NCI-H526 (cell line): Measurements from ENCODE around the gene APOBEC3G.

Source experiments
- DNase-seq, 2 experiments: peaks; one replicate each; lab custom pipeline; 2025; lab: John Stamatoyannopoulos, UW

The APOBEC3G gene

DNA sequence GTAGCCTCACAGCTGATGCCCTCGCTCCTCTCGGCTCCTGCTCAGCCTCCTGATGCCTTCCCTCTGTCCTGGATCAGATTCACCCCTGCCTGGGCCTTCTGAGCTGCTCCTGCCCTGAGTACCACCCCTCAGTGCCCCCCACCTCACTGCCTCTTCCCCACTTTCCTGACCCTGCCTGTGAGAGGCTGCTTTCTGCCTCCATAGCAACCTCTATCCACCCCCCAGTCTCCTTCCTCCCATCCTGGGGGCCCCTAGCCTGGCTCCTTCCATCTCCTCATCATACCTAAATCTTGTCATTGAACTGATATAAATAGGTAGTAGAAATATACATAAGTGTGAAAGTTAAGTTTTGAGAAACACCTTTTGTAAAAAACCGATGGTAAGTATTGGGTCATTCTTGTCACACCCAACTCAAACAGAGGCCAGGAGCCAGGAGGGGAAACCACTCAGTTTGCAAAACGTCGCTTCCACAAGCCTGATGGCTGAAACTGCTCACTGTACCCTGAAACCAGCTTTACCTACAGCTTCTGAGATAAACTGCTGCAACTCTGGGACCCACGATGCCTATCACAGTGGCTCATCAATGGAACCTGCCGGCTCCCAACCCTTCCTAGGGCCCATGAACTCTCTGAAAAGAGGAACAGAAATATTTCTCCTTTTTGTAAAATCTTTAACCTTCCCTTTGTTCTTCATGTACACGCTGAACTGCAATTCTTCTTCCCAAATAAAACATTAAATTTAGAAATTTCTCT is 15.2 kb downstream of the APOBEC3G start:
- DNase-seq = no peak

GRCh38 chr22:39094717-39095389 is 17.8 kb downstream of the APOBEC3G start:
- no peak for DNase-seq

DNA sequence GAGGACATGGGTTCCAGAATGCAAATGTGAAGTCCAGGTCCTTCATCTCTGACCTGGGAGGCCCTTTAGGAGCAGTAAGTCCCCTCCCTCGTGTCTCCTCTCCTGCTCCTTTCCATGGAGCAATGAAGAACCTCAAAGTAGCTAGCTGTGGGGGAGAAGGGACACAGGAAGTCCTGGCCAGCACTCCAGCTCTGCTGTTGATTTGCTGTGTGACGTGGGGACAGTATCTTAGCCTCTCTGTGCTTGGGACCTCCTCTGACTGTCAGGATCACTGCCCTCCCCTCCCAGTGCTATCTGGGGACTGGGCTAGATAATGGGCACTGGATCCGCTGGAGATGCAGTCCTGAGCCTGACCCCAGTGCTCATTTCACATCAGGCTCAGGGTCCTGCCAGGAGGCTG is 18.9 kb downstream of the APOBEC3G start:
- no peak for DNase-seq

DNA sequence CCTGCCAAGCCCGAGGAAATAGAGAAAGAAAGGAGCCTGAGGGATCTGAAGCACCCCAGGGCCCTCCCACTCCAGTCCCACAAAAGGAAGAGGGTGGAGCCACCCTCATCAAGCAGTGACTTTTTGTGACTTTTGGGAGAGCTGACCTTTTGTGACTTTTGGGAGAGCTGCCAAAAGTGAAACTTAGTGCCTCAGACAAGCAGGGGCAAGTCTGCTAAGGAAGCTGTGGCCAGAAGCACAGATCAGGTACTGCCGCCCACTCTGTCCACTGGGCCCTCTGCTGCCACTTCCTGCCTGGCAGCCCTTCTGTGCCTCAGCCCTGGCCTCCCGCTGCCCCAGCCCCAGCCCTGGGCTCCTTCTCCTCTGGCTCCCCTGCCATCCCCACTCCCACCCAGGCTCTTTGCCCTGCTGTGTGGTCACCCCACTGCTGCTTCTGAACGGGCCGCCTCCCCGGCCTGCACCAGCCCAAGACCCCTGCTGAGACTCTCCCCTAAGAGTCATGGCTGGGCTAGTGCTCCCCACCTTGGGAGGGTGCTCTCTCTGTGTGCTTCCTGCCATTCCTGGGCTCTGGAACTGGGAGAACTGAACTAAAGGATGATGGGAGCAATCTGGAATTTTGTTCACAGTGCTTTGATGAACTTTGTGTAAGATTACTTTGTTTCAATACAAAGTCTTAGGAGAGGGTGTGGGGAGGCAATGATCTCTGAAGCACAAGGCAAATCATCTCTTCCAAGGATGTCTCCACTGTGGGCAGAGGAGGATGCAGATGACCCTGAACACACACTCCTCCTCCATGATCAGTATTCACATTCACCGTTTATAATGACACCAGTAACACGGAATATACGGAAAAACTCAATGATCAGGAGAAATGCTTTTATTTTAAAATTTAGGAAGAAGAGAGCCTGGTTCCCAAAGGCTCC is 20.3 kb downstream of the APOBEC3G start, which contains the start of gene APOBEC3H:
APOBEC3H (plus strand) TSS at position 147 of the 923 bp plus-strand sequence. CDS start 3,035 bp downstream, outside the sequence.
- DNase-seq = no peak

DNA sequence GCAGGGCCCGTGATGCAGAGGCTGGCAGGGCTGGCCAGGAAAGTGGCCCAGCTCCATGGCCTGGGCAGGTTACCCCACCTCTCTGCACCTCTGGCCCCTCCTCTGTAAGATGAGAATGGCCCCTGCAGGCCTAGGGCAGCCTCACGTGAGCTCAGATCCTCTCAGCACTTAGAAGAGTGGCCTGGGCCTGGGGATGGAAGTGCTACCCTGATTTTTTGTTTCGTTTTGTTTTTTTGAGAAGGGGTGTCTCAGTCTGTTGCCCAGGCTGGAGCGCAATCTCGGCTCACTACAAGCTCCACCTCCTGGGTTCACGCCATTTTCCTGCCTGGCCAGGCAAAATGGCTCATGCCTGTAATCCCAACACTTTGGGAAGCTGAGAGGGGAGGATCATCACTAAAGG is 21.0 kb downstream of the APOBEC3G start:
- DNase-seq = no peak

GRCh38 chr22:39098576-39098975 is 21.5 kb downstream of the APOBEC3G start:
- no peak for DNase-seq

- no peak for DNase-seq
Observed at GRCh38 chr22:39101226-39101625, 24.2 kb downstream of the APOBEC3G start.

DNA sequence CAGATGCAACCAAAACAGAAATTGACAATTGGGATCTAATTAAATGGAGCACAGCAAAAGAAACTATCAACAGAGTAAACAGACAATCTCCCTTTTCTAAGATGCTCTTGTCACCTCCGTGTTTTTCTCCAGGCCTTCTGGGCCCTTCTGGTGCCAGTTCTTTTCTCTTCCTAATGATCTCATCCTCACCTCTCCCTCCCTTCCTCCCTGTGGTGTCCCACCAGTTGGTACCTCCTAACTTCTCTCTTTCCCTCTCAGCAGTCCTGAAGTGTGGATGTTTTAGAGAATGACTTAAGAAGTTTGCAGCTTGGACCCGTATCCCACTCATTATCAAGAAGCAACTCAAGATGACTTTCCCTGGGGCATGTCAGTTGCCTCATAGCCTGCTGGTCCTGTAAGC is 26.4 kb downstream of the APOBEC3G start:
- no peak for DNase-seq

- DNase-seq = no peak
Observed at GRCh38 chr22:39106326-39106725, 29.3 kb downstream of the APOBEC3G start.

DNA sequence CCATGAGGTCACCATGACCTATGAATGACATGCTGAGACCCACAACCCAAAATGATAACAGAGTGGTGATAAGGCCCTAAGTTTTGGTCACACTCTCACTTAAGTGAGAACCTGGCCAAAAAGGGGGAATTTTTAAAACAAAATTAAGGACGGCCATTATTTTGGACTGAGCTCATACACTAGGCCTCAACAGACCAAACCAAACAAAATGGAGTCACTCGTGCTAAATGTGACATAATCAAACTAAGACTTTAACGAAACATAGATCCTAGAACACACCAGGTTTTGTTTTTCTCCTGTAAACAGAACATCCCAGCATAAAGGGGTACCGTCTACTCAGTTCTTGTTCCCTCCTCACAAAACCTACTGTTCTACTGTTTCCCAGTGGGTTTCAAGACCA is 31.4 kb downstream of the APOBEC3G start:
- DNase-seq = no peak

GRCh38 chr22:39109361-39109760 is 32.3 kb downstream of the APOBEC3G start:
- no peak for DNase-seq

GRCh38 chr22:39110631-39111561 is 33.8 kb downstream of the APOBEC3G start:
- DNase-seq = no peak

DNA sequence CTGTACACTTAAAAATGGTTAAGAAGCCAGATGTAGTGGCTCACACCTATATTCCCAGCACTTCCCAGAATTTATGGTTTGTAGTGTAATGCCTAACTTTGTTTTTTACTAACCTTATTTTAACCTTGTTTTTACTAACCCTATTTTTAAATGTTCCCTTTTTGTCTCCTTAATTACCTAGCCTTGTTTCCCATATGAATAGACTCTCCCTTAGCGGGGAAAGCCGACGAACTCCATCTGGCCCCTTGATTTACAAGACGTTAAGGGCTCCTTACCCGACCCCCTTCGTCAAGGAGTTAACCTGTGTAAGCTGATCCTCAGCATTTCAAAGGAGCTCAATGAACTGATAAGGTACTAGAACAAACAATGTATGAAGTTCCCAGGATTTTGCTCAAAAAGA is 37.0 kb downstream of the APOBEC3G start:
- no peak for DNase-seq

DNA sequence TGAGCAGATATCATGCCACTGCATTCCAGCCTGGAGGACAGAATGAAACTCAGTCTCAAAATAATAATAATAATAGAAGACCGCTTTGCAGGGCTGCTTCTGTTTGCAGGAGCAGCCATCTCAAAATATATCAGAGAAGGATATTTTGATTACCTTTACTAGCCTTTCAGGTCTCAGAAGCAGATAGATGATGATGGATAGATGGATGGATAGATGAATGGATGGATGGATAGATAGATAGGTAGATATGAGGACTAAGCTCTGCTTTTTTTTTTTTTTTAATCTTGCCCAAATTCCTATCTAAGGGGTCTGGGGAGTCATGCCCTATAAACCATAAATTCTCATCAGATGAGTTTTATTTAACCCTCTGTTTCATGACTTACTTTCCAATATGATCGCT is 38.5 kb downstream of the APOBEC3G start:
- DNase-seq = no peak

DNA sequence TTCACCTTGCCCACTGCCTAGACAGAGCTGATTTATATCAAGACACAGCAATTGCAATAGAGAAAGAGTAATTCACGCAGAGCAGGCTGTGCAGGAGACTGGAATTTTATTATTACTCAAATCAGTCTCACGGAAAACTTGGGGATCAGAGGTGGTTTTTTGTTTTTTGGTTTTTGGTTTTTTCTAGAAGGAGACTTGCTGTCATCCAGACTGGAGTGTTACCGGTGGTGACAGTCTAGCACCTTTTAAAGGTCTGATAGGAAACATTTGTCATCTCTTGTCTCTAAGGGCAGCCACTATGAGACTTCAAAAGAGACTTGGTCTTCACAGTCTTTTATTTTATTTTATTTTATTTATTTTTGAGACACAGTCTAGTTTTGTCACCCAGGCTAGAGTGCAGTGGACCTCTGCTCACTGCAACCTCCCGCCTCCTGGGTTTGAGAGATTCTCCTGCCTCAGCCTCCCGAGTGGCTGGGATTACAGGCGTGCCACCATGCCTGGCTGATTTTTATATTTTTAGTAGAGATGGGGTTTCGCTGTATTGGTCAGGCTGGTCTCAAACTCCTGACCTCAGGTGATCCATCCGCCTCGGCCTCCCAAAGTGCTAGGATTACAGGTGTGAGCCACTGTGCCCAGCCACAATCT is 39.0 kb downstream of the APOBEC3G start:
- DNase-seq = no peak

- DNase-seq = peak in 1 of 2 experiments; percentile 49
Observed at GRCh38 chr22:39117585-39118191, 40.6 kb downstream of the APOBEC3G start.

- no peak for DNase-seq
Observed at GRCh38 chr22:39120983-39121382, 43.9 kb downstream of the APOBEC3G start.

DNA sequence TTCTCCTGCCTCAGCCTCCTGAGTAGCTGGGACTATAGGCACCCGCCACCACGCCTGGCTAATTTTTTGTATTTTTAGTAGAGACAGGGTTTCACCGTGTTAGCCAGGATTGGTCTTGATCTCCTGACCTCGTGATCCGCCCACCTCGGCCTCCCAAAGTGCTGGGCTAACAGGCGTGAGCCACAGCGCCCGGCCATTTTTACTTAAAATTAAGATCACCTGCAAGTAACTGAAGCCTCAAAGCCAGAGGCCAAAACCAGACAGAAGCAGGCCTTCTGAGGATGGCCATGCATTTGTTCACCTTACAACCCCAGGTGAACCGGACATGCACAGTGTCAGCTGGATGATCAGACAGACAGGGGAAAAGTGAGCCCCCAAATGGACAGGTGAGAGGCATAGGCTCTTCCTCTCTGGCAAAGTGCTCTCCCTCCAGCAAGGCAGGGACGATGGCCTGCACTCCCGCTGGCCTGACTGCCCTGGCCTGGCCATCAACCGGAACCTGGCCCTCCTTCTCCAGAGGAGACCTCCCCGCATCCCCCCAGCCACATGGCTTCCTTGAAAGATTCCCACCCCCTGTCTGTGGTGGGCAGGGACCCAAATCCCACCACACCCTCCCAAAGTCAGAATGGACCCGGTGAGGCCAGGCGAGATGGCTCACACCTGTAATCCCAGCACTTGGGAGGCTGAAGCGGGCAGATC is 45.8 kb downstream of the APOBEC3G start:
- no peak for DNase-seq

DNA sequence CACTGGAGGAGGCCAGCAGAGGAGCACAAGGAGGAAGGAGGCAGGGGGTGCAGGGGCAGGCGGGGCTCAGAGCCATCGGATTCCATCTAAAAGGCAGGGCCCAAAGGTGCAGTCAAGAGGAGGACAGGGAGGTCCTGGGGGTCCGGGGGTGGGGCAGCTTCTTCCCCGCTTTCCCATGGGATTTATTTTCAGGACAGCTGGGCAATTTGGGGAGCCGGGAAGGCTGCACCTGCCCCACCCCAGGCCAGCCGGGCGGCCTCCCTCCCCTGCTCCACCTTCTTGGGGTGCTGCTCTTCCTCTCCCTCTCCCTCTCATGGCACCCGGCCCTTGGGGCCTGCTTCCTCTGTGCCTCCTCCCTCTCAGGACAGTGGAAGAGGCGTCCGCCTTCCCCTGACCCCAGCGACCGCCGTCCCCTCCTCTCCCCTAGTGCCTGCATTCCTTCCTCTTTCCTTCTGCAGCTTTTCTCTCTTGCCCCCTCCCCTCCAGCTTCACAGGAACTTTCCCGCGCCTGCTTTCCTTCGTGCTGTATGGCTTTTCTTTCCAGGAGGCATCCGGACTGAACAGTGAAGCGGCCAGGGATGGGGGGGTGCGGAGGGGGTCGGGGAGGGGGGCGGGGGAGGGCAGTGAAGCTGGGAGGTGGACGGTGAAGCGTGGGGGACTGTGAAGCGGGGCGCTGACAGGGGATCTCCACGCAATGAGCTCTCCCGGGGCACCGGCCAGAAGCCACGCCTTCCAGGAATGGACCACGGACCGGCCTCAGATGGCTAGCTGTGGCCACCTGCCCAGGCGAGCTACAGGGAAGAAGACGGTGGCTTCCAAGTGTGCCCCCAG is 46.9 kb downstream of the APOBEC3G start:
- DNase-seq = no peak
